Neural cell (in vitro differentiated cells): ENCODE results near the gene GSTM5. TPM values are rescaled to one million over a fixed set of nuclear protein-coding genes. Genes with fewer than 3 reads are reported as not detected.

Source experiments
- H2AFZ ChIP-seq: fragments of 200-600, 300-800 bp; sonication (generic), shearing (Covaris generic); 2 replicates; pipeline ENCODE4 v1.6.0; 2014; ENCODE audit warnings: low read depth, mild to moderate bottlenecking, antibody characterized with exemption, low read length, moderate library complexity
- H3F3A ChIP-seq: fragments of 200-600 bp; shearing (Covaris generic); 2 replicates; pipeline ENCODE4 v1.6.1; 2016; ENCODE audit warnings: mild to moderate bottlenecking, moderate library complexity, mixed read lengths, antibody characterized with exemption, low read length; ENCODE audit not compliant: insufficient read depth, poor library complexity, severe bottlenecking
- H3K27ac ChIP-seq: fragments of 200-600, 300-800 bp; sonication (generic), shearing (Covaris generic); 2 replicates; pipeline ENCODE4 v1.5.1; 2014; ENCODE audit warnings: mild to moderate bottlenecking, low read length, moderate library complexity
- H3K27me3 ChIP-seq: fragments of 300-800, 200-600 bp; sonication (generic), shearing (Covaris generic); 2 replicates; pipeline ENCODE4 v1.6.0; 2014; ENCODE audit warnings: mild to moderate bottlenecking, low read depth, low read length, moderate library complexity; ENCODE audit not compliant: insufficient read depth
- H3K36me3 ChIP-seq: fragments of 300-800, 200-600 bp; sonication (generic), shearing (Covaris generic); 2 replicates; pipeline ENCODE4 v1.5.1; 2014; ENCODE audit warnings: mild to moderate bottlenecking, antibody characterized with exemption, low read length, moderate library complexity; ENCODE audit not compliant: insufficient read depth
- H3K4me2 ChIP-seq: fragments of 300-800, 200-600 bp; sonication (generic), shearing (Covaris generic); 2 replicates; pipeline ENCODE4 v1.6.0; 2014; ENCODE audit warnings: mild to moderate bottlenecking, low read length
- H3K4me3 ChIP-seq: fragments of 300-800, 200-600 bp; sonication (generic), shearing (Covaris generic); 2 replicates; pipeline ENCODE4 v1.5.1; 2014; ENCODE audit warnings: mild to moderate bottlenecking, low read length, moderate library complexity
- H3K79me2 ChIP-seq: fragments of 200-600 bp; shearing (Covaris generic); replicated peaks from 2 replicates; pipeline ENCODE4 v1.6.0; 2014; ENCODE audit warnings: mild to moderate bottlenecking, low read length, moderate library complexity; ENCODE audit not compliant: insufficient read depth
- H3K9ac ChIP-seq: fragments of 300-800, 200-600 bp; sonication (generic), shearing (Covaris generic); 2 replicates; pipeline ENCODE4 v1.6.1; 2016; ENCODE audit warnings: mild to moderate bottlenecking, low read length, mixed read lengths
- H3K9me2 ChIP-seq: fragments of 200-600 bp; shearing (Covaris generic); 2 replicates; pipeline ENCODE4 v1.6.1; 2016; ENCODE audit warnings: mild to moderate bottlenecking, low read length, mixed read lengths; ENCODE audit not compliant: insufficient read depth
- H3K9me3 ChIP-seq: fragments of 200-600, 300-800 bp; sonication (generic), shearing (Covaris generic); 2 replicates; pipeline ENCODE4 v1.6.1; 2016; ENCODE audit warnings: mild to moderate bottlenecking, mixed run types, low read length, moderate library complexity, mixed read lengths
- H4K20me1 ChIP-seq: fragments of 200-600 bp; shearing (Covaris generic); 2 replicates; pipeline ENCODE4 v1.6.1; 2016; ENCODE audit warnings: mild to moderate bottlenecking, mixed run types; ENCODE audit not compliant: insufficient read depth
- CTCF ChIP-seq: fragments of 450-650 bp; IDR thresholded peaks from 2 replicates; pipeline ENCODE4 v1.5.1; 2014; ENCODE audit warnings: antibody characterized with exemption, mild to moderate bottlenecking, moderate library complexity; ENCODE audit not compliant: poor library complexity, severe bottlenecking
- EP300 ChIP-seq: fragments of 450-650 bp; conservative IDR thresholded peaks from 2 replicates; pipeline ENCODE4 v1.6.1; 2014; ENCODE audit warnings: antibody characterized with exemption, mild to moderate bottlenecking, moderate library complexity; ENCODE audit not compliant: poor library complexity, severe bottlenecking
- EZH2 ChIP-seq: fragments of 200-600, 300-800 bp; shearing (Covaris generic), sonication (generic); IDR thresholded peaks from 2 replicates; pipeline ENCODE4 v1.6.1; 2014; ENCODE audit warnings: antibody characterized with exemption, low read length, borderline replicate concordance, mild to moderate bottlenecking; ENCODE audit not compliant: insufficient read depth, poor library complexity, severe bottlenecking
- MXI1 ChIP-seq: fragments of 450-650 bp; conservative IDR thresholded peaks from 2 replicates; pipeline ENCODE4 v1.6.1; 2014; ENCODE audit warnings: antibody characterized with exemption, mild to moderate bottlenecking; ENCODE audit not compliant: poor library complexity, severe bottlenecking
- POLR2AphosphoS5 ChIP-seq: IDR thresholded peaks from 2 replicates; pipeline ENCODE4 v1.6.1; 2012
- RAD21 ChIP-seq: fragments of 450-650 bp; conservative IDR thresholded peaks from 2 replicates; pipeline ENCODE4 v1.6.1; 2014; ENCODE audit warnings: antibody characterized with exemption, mild to moderate bottlenecking, moderate library complexity
- REST ChIP-seq: IDR thresholded peaks from 2 replicates; pipeline ENCODE4 v1.6.1; 2012; ENCODE audit warnings: borderline replicate concordance
- SMC3 ChIP-seq: fragments of 450-650 bp; conservative IDR thresholded peaks from 2 replicates; pipeline ENCODE4 v1.6.1; 2014; ENCODE audit warnings: antibody characterized with exemption, mild to moderate bottlenecking, moderate library complexity; ENCODE audit not compliant: poor library complexity
- TAF1 ChIP-seq: IDR thresholded peaks from 2 replicates; pipeline ENCODE4 v1.6.1; 2012; ENCODE audit warnings: low read depth
- polyA plus RNA-seq: library from polyadenylated mRNA; depleted of rRNA; stranded (reverse); fragments of >200 nt; gene quantifications from 2 replicates; pipeline ENCODE4 v1.2.3, GENCODE V29; 2014

The GSTM5 gene
- polyA plus RNA-seq, 1 donor from 2014 or later, result not detected

GRCh38 chr1:109722908-109723691, 11.0 kb downstream of the GSTM5 start:
- no peak overlapping the region for H3K4me2 ChIP-seq
- H3K9me2 ChIP-seq, result no peaks in the 10 kb centered on the region
- H2AFZ ChIP-seq, result no peak overlapping the region
- no peaks in the 10 kb centered on the region for H3K27me3 ChIP-seq
- no peak overlapping the region for H3K27ac ChIP-seq
- TF ChIP-seq TAF1 (no peak), CTCF (no peak), REST (no peak)
- no peak overlapping the region for H3K9ac ChIP-seq
- no peaks in the 10 kb centered on the region for H3K79me2 ChIP-seq
- no peaks in the 10 kb centered on the region for H4K20me1 ChIP-seq
- no peaks in the 10 kb centered on the region for H3K9me3 ChIP-seq
- no peak overlapping the region for H3K4me3 ChIP-seq
- H3K36me3 ChIP-seq, result no peaks in the 10 kb centered on the region
- no peaks in the 10 kb centered on the region for H3F3A ChIP-seq

DNA sequence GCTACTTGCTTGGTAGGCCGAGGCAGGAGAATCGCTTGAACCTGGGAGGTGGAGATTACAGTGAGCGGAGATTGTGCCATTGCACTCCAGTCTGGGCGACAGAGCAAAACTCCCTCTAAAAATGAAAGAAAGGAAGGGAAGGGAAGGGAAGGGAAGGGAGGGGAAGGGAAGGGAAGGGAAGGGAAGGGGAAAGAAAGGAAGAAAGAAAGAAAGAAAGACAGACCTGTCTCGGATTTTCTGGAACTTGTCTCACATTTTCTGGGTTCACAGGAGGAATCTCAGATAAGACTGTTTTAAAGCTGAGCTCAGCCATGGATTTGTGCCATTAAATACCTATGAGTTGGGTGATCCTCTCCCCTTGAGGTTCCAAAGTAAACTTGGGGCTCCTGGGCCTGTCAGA, 12.9 kb downstream of the GSTM5 start:
- Histone ChIP-seq H2AFZ (no peak overlapping the region), H3K79me2 (no peaks in the 10 kb centered on the region), H3K36me3 (no peaks in the 10 kb centered on the region), H3K9me2 (no peaks in the 10 kb centered on the region), H4K20me1 (no peaks in the 10 kb centered on the region), H3K27ac (no peak overlapping the region), H3K9ac (no peak overlapping the region), H3K9me3 (no peaks in the 10 kb centered on the region), H3K4me2 (no peak overlapping the region), H3F3A (no peaks in the 10 kb centered on the region), H3K27me3 (no peaks in the 10 kb centered on the region), H3K4me3 (no peak overlapping the region)
- no peak for TF ChIP-seq EP300
- no peak for TF ChIP-seq CTCF
- no peak for TF ChIP-seq POLR2AphosphoS5
- no peak for TF ChIP-seq REST
- TF ChIP-seq SMC3, result no peak
- no peak for TF ChIP-seq RAD21
- no peak for TF ChIP-seq EZH2
- no peak for TF ChIP-seq TAF1
- TF ChIP-seq MXI1, result no peak
